Head of caudate nucleus (tissue), 42 donors: ENCODE data around the gene GPR3.
"Not testable (repeated sequence)": the region's sequence is repeated elsewhere in the genome, so short reads cannot be mapped to it uniquely, and the experiment has no call there.

ENCODE experiments used
- DNase-seq, 42 donors: peaks; one replicate each; pipeline versions ENCODE4 v3.0.0 to v3.0.0-alpha.2; 2020 to 2021; ENCODE audit warnings: mixed read lengths in 7 of 42
- intact Hi-C: fragments of 100-400 bp; cut with DNase I; formaldehyde crosslinking; loops from one replicate; pipeline ENCODE4 v1.15.0; 2022

The GPR3 gene

DNA sequence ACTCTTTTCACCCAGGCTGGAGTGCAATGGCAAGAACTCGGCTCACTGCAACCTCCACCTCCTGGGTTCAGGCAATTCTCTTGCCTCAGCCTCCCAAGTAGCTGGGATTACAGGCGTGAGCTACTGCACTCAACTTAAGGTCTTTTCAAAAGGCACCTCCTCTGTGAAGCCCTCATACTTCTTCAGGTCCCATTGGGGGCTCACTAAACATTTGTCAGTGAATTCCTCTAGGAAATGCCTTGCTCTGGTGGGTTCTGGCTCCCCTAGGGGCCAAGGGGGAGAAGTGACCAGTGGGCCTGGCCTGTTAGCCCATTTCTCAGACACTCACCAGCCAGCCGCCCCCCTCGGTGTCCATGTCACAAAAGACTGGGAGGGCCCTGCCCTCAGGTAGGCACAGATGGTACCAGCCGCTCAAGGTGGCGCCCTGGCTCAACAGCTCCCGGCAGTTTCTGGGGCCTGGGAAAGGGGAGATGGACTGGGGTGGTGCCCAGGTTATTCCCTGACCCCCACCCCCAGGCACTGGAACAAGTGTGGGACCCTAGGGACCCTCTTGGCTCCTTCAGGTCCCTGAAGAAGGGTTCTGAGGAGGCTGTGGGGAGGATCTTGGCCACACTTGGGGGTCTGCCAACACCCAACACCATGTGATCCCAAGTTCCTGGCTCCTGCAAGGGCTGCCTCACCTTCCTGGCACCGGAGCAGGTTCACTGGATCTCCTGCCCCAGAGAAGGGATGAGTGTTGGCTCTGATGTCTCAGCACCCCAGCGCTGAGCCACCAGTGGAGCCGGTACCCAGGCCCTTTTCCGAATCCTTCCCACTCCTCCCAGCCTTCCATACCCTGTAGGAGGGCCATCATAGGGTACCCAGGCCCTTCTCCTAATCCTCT is 19.4 kb upstream of the GPR3 start:
- intact Hi-C loops = no loop called here
- no peak for DNase-seq

- intact Hi-C loops = no loop called here
- no peak for DNase-seq
These were observed 17.9 kb upstream of the GPR3 start, which contains the start of gene FCN3 for GRCh38 chr1:27374362-27375086. TSS of gene FCN3 (minus strand) at chr1:27374824. CDS start at chr1:27374818, 6 bp downstream.

DNA sequence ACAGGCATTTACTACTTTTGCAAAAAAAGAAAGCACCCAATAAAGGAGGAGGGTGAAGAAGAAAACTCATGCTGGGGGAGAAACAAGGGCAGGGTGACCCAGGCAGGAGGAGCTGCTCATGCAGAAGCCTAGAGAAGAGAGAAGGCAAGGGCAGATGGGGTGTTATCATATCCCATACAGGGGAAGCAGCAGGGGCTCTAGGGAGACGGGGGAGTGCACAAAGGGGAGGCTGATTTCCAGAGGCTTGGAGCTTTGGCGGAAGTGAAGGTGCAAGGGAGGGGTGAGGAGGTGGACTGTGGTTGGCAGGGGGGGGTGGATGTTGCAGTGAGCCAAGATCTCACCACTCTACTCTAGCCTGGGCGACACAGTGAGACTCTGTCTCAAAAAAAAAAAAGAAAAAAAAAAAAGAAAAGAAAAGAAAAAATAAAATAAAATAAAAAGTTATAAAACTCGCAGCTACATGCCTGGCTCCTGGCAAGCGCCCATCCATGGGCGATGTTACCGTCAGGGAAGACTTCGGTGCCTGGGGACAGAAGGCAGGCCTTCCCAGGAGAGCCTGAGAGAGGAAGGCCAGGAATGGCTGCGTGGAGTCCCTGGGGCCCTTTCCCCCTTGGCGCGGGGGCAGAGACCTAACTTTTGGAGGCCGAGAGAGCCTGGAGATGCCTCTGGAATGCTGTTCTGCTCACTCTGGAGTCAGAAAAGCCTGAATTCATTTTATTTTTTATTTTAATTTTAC is 14.5 kb upstream of the GPR3 start:
- no peak for DNase-seq
- intact Hi-C loops = no loop called here

DNA sequence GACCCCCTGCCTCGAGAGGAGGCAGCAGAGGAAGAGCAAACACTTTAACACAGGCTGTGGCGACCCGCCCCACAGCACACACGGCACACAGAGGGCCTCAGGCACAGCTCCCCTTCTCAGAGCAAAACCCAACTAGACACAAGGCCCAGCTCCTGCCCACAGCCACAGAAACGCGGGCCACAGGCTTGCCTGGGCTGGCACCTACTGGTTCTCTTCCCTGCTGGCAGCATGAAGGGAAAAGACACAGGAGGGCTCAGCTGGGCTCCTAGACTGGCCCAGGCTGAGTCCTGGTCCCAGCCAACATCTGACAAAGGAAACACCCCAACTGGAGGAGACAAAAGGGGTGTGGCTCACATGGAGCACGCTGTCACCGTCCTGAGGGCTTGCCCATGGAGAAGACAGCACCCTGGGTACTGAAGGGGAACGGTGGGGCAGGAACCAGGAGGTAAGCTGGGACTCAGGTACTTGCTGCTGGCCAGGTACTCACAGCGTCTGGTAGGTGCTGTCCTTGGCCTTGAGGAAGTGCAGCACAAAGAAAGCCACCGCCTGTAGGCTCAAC is 12.8 kb upstream of the GPR3 start:
- intact Hi-C loops = no loop called here
- DNase-seq = no peak

DNA sequence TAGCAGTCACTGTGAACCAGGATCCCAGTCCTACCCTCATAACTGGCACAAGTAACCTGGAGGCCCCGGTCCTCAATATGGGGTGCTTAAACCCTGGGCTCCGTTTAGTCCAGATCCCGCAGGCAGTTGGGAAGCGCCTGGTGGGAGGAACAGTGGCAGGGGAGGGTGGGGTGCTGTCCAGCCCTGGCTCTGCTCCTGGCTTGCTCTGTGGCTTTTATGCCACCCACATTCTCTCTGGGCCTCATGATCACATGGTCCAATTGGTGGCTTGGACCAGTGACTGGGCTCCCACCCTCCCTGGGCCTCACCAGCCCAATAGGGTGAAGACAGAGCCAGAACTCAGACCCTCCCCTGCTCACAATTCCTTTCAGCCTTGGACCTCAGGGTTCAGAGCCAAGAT is 12.2 kb upstream of the GPR3 start:
- no peak for DNase-seq
- intact Hi-C loops = no loop called here

- DNase-seq = no peak
- intact Hi-C loops = no loop called here
These were observed 11.4 kb upstream of the GPR3 start for GRCh38 chr1:27380766-27381733.

DNA sequence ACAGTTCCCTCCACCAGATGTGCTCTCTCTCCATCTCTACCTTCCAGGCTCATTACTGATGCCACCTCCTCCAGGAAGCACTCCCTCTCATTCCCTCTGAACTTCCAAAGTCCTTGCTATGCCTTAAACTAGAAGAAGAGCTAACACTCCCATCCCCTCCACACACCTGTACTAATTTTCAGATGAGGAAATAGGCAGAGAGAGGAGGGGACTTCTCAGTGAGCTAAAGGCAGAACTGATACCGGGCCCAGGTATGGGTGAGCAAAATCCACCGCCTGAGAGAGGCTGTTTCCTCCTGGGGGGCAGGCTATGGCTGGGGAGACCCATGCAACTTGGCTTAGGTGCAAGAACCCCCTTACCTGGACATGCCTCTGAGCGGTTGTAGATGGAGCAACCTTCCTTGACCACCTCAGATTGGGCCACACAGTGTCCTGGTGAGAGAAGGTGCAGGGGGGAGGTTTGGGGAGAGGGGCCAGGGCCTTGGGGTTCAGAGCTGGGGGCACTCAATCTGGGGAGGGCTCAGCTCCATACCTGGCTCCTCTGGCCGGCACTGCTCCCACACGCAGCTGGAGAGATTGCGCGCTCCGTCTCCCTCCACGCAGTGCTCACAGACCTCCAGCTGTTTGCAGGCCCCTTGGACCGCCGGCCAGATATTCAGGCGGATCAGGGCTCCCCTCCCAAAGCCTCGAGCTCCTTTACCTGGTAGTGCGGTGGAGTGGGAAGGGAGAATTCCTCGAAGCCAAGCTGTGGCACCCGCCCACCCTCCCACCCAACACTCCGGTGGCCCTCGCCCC is 10.3 kb upstream of the GPR3 start:
- intact Hi-C loops = no loop called here
- DNase-seq = no peak

GRCh38 chr1:27383039-27383605 is 9.3 kb upstream of the GPR3 start, which contains the start of gene CD164L2:
TSS of gene CD164L2 (minus strand) at chr1:27383333. CDS start at chr1:27383239, 94 bp downstream.
- no peak for DNase-seq
- intact Hi-C loops = no loop called here

DNA sequence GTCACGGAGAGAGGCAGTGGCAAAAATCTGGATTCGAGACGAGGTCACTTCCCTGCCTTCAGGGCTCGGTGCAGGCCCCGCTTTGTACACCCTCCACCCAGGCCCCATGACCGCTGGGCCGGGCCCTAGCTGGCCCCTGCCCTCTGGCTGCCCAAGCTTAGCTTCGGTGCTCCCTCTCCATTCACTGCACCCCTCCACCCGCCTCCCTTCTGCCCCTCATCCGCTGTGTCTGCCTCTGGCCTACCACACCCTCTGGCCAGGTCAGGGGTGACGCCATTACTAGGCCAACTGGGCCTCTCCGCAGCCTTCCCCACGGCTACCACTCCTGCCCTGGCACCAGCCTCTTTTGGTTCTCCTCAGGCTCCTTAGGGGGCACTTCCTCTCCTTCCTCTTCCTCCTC is 8.8 kb upstream of the GPR3 start:
- intact Hi-C loops = no loop called here
- no peak for DNase-seq

GRCh38 chr1:27384797-27385196 is 7.6 kb upstream of the GPR3 start:
- DNase-seq, intact Hi-C loops: not testable (repeated sequence)

DNA sequence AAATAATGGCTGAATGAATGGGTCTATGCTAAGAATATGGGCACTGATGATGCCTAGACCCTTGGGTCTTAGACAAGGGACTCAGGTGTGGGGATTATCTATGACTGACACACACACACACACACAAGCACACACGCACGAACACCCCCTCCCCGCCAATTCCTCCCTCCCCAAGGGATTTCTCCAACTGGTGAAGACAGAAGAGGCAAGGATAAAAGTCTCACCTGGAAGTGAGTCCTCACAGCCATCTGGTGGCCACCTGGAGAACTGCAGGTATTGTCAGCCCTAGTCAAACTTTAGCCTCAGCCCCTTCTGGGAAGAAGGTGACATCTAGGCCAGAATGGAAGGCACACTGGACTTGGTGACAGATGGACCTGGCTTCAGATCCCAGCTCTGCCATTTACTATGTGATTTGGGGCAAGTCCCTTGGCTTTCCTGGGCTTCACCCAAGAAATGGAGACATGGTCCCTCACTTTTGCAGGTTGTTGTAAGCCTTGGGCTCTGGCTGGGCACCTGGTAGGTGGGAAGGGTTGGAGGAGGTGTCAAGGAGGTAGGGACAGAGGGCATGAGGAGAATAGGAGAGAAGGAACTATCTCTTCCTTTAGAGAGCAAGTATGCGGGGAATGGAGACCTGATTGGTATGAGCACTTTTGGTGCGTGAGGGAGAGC is 4.0 kb upstream of the GPR3 start:
- DNase-seq = peak in 41 of 42 donors; percentile 48 to 87 (median 75)
- intact Hi-C loops = no loop called here

GRCh38 chr1:27391511-27392095 is 819 bp upstream of the GPR3 start:
- intact Hi-C loops = loop anchor here (5.0 kb wide), 1 partner anchor 34 kb away; no protein-coding TSS in a partner anchor
- DNase-seq = peak; percentile 41 to 91 (median 72)

DNA sequence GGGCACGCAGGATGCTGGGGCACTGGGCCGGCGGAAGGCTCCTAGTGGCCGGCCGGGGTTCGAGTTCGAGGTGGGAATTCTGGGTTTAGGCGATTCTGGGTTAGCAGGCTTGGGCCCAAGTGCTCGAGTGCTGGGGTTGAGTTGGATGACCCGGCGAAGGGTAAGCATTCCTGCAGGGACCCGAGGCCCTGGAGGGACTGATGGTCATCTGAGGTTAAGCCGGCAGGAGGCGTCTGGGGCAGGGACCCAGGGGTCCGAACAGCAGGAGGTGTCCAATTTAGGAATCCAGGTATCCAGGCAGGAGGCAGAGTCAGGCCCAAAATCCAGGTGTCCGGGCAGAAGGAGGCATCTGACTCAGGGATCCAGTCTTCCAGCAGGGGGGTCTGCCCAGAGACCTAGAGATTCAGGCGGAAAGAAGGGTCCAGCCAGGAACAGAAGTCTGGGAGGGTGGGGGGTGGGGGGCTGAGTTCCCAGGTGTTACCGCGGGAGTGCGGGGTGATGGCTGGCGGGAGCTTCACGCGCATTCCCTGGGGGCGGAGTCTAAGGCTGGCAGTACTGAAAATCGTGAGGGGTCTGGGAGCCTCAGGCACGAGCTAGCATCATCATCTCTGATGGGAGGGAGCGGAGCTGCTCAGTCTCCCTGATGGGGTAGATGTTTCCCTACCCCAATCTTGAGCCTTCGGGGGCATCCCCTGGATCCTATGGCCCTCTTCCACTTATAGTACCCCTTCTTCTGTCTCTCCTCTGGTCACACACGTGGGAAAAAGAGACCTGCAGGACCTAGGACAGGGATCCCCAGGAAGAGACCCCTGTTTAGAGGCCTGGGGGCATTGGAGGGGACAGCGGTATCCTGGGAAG is 585 bp downstream of the GPR3 start:
- intact Hi-C loops = loop anchor here (5.0 kb wide), 1 partner anchor 36 kb away; no protein-coding TSS in a partner anchor
- no peak for DNase-seq

GRCh38 chr1:27393641-27394281 is 1.3 kb downstream of the GPR3 start:
- DNase-seq = no peak
- intact Hi-C loops = loop anchor here (5.0 kb wide), 1 partner anchor 36 kb away; no protein-coding TSS in a partner anchor
